Stimulated activated naive CD8-positive, alpha-beta T cell treated with anti-CD3 and anti-CD28 coated beads, Interleukin-15, Interleukin-2, amounts not matched to agents 100 U/mL and 50 U/mL, for 24 hours (primary cell): ENCODE measurements around the gene ANKRD55.
"Not testable (repeated sequence)": the region's sequence is repeated elsewhere in the genome, so short reads cannot be mapped to it uniquely, and the experiment has no call there.

Experiments used
- ATAC-seq: fragments of 150-1000 bp; cut with Tn5 transposase; one replicate; pipeline ENCODE4 v1.10.0; 2021
- DNase-seq: peaks from one replicate; pipeline ENCODE4 v3.0.0; 2021

ANKRD55 gene

GRCh38 chr5:56253126-56253525 is 20.0 kb upstream of the ANKRD55 start:
- DNase-seq (no peak), ATAC-seq (no peak)

- ATAC-seq: no peak
- no peak for DNase-seq
Measured at GRCh38 chr5:56251918-56252553, 18.9 kb upstream of the ANKRD55 start.

GRCh38 chr5:56251440-56251839 is 18.3 kb upstream of the ANKRD55 start:
- no peak for DNase-seq

GRCh38 chr5:56250011-56250410 is 16.9 kb upstream of the ANKRD55 start:
- ATAC-seq: no peak
- no peak for DNase-seq

More at GRCh38 chr5:56251440-56251839, 18.3 kb upstream of the ANKRD55 start:
- no peak for ATAC-seq

- not testable (repeated sequence) for ATAC-seq, DNase-seq
Measured at GRCh38 chr5:56249085-56249484, 16.0 kb upstream of the ANKRD55 start.

GRCh38 chr5:56247592-56247991 is 14.5 kb upstream of the ANKRD55 start:
- no peak for DNase-seq
- no peak for ATAC-seq

GRCh38 chr5:56246769-56247168 is 13.6 kb upstream of the ANKRD55 start:
- ATAC-seq (no peak), DNase-seq (no peak)

GRCh38 chr5:56245481-56245880 is 12.4 kb upstream of the ANKRD55 start:
- no peak for ATAC-seq
- no peak for DNase-seq

- ATAC-seq (no peak), DNase-seq (no peak)
Measured at GRCh38 chr5:56244627-56245026, 11.5 kb upstream of the ANKRD55 start.

- ATAC-seq, DNase-seq: not testable (repeated sequence)
Measured at GRCh38 chr5:56242271-56242670, 9.1 kb upstream of the ANKRD55 start.

GRCh38 chr5:56232538-56232937 is 592 bp downstream of the ANKRD55 start:
- no peak for DNase-seq
- ATAC-seq: no peak

- DNase-seq (no peak), ATAC-seq (no peak)
Measured at GRCh38 chr5:56230576-56230975, 2.6 kb downstream of the ANKRD55 start.

- no peak for ATAC-seq
- no peak for DNase-seq
Measured at GRCh38 chr5:56229111-56229510, 4.0 kb downstream of the ANKRD55 start.

GRCh38 chr5:56228631-56229030 is 4.5 kb downstream of the ANKRD55 start:
- DNase-seq: no peak
- ATAC-seq: no peak

- ATAC-seq: no peak
- DNase-seq: no peak
Measured at GRCh38 chr5:56227691-56228090, 5.4 kb downstream of the ANKRD55 start.

GRCh38 chr5:56223298-56223697 is 9.8 kb downstream of the ANKRD55 start:
- DNase-seq, ATAC-seq: not testable (repeated sequence)

GRCh38 chr5:56221601-56222000 is 11.5 kb downstream of the ANKRD55 start:
- not testable (repeated sequence) for ATAC-seq, DNase-seq

- ATAC-seq: no peak
Measured at GRCh38 chr5:56215019-56215830, 17.9 kb downstream of the ANKRD55 start.

GRCh38 chr5:56213886-56214535 is 19.1 kb downstream of the ANKRD55 start:
- DNase-seq, ATAC-seq: not testable (repeated sequence)

More at GRCh38 chr5:56215019-56215830, 17.9 kb downstream of the ANKRD55 start:
- no peak for DNase-seq

GRCh38 chr5:56212130-56212879 is 20.8 kb downstream of the ANKRD55 start:
- ATAC-seq (no peak), DNase-seq (no peak)

- DNase-seq: no peak
- ATAC-seq: no peak
Measured at GRCh38 chr5:56211298-56211865, 21.7 kb downstream of the ANKRD55 start.

GRCh38 chr5:56208681-56209080 is 24.4 kb downstream of the ANKRD55 start:
- DNase-seq: no peak
- no peak for ATAC-seq
